ENCODE results near the gene MAPK7.

The MAPK7 gene

DNA sequence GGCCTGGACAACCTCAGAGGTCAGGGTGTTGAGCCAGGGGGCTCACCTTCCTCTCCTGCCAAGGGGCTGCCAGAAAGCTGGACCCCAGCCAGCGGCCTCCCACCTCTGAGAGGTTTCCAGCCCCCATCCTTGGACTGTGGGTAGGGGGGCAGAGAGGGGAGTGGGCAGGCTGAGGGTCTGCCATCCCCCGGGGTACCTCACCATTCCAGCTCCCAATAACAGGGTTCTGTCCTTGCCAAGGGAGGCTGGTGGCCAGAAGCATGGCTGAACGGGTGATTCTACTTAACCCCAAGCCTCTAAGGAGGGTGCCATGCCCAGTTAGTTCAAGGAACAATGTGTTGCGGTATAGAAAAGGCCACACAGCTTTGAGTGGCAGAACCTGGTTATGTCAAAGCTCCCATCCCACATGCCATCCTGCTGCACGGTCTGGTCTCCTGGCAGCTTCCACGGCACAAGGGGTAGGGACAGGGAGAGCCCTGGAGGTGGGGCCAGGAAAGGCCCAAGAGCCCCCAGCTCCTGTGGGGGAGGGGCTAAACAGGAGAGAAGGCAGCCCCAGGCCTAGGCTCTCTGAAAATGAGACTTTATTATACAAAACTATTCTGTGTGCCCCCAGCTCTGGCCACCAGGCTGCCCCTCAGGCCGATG is 35.6 kb upstream of the MAPK7 start:
- H3K4me3 ChIP-seq (replicated peaks in 1 of 2; ENCODE audit: low read depth in 2 of 2, low read length in 2 of 2): no peak overlapping the region
- TF ChIP-seq, protein P1, sequence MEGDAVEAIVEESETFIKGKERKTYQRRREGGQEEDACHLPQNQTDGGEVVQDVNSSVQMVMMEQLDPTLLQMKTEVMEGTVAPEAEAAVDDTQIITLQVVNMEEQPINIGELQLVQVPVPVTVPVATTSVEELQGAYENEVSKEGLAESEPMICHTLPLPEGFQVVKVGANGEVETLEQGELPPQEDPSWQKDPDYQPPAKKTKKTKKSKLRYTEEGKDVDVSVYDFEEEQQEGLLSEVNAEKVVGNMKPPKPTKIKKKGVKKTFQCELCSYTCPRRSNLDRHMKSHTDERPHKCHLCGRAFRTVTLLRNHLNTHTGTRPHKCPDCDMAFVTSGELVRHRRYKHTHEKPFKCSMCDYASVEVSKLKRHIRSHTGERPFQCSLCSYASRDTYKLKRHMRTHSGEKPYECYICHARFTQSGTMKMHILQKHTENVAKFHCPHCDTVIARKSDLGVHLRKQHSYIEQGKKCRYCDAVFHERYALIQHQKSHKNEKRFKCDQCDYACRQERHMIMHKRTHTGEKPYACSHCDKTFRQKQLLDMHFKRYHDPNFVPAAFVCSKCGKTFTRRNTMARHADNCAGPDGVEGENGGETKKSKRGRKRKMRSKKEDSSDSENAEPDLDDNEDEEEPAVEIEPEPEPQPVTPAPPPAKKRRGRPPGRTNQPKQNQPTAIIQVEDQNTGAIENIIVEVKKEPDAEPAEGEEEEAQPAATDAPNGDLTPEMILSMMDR (IDR thresholded peaks at IDR 0.05; ENCODE audit: low read depth, low read length): no peak
- no peak for DNase-seq (ENCODE audit: low read depth in 2 of 2)

DNA sequence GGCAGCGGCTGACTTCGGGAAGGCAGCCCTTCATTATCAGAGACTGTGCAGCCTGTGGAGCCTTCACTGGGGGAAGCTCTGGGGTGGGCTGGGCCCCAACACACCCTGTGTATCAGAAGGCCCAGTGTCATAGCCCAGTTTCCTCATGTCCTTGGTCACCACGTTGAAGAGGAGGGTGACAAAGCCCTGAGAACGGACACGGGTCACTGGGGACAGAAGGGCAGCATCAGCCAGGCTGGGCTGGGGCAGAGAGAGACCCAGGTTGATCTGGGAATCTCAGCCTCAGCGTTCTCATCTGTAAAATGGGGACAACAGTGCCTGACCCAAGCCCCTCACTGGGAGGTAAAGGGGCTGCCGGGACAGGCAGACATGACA is 35.1 kb upstream of the MAPK7 start:
- TF ChIP-seq, protein P1 (IDR thresholded peaks at IDR 0.05; ENCODE audit: low read depth, low read length): no peak
- no peak for DNase-seq (ENCODE audit: low read depth in 2 of 2)
- H3K4me3 ChIP-seq (replicated peaks in 1 of 2; ENCODE audit: low read depth in 2 of 2, low read length in 2 of 2): no peak overlapping the region

DNA sequence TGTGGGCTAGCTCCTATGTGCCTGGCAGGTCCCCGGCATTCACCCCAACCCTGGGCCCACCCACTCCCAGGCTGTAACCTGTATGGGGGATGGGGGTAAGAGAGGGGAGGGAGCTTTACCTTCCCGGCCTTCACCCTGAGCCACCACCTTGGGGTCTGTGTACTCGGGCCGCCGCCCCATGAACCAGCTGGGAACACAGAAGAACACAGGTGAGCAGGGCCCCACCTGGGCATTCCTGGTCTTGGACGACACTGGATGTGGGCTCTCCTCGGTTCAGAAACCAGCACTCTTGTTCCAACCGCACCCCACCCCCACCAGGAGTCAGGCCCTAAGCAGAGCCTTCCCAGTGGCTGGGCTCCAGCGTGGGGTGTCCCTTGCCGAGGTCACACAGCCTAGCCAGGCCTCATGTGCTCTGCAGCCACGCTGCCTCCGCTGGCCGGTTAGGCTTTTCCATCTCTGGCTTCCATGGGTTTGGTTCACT is 34.6 kb upstream of the MAPK7 start:
- TF ChIP-seq, protein P1 (IDR thresholded peaks at IDR 0.05; ENCODE audit: low read depth, low read length): no peak
- DNase-seq (ENCODE audit: low read depth in 2 of 2): no peak
- H3K4me3 ChIP-seq (replicated peaks in 1 of 2; ENCODE audit: low read depth in 2 of 2, low read length in 2 of 2): no peak overlapping the region

DNA sequence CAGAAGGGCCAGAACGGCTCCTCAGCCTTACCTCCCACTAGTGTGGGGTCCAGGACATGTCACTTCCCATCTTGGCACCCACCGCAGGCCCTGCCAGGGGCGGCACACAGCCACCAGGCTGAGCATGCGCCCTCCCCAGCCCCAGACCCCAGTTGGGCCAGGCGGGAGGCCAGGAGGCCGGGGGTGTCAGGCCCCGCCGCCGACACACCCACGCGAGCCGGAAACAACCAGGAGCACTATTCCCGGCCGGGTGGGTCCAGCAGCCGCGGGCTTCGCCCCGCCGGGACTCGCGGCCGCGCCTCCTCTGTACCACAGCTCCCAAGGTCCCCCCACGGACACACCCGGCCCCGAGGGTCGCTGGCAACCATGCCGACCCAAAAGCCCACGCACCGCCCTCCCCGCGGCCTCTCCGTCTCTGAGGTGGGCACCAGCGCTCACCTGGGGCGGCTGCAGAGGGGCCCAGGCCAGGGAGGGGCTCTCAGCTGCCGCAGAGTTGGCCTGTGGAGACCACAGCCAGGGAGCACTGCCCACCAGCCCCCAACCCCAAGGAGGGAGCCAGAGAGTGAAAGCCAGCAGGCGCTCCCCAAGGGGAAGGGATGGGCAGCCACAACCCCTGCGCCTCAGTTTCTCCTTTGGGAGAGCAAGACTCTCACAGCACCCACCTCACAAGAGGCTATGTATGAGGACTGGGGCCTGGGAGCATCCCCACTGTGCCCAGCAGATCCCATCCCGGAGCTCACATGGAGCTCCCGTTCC is 33.8 kb upstream of the MAPK7 start:
- H3K4me3 ChIP-seq (replicated peaks in 1 of 2; ENCODE audit: low read depth in 2 of 2, low read length in 2 of 2): no peak overlapping the region
- TF ChIP-seq, protein P1 (IDR thresholded peaks at IDR 0.05; ENCODE audit: low read depth, low read length): no peak
- DNase-seq (ENCODE audit: low read depth in 2 of 2): no peak

DNA sequence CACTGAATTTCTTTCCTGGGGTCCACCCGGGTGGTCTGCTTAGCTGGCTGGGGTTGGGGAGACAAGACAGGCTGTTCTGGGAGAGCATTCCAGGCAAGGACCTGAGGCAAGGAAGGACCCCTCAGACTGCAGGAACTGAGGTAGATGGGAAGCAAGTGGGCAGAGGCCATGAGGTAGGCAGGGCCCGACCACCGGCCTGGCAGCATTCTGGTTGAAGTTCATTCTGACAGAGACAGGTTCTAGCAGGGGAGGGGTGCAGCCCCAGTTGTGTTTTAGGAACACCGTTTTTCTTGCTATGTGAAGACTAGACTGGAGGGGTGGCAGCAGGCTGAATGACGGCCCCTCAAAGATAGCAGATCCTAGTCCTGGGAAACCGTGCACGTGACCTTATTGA is 33.2 kb upstream of the MAPK7 start:
- H3K4me3 ChIP-seq (replicated peaks in 1 of 2; ENCODE audit: low read depth in 2 of 2, low read length in 2 of 2): no peak overlapping the region
- DNase-seq (ENCODE audit: low read depth in 2 of 2): no peak
- TF ChIP-seq, protein P1 (IDR thresholded peaks at IDR 0.05; ENCODE audit: low read depth, low read length): no peak

DNA sequence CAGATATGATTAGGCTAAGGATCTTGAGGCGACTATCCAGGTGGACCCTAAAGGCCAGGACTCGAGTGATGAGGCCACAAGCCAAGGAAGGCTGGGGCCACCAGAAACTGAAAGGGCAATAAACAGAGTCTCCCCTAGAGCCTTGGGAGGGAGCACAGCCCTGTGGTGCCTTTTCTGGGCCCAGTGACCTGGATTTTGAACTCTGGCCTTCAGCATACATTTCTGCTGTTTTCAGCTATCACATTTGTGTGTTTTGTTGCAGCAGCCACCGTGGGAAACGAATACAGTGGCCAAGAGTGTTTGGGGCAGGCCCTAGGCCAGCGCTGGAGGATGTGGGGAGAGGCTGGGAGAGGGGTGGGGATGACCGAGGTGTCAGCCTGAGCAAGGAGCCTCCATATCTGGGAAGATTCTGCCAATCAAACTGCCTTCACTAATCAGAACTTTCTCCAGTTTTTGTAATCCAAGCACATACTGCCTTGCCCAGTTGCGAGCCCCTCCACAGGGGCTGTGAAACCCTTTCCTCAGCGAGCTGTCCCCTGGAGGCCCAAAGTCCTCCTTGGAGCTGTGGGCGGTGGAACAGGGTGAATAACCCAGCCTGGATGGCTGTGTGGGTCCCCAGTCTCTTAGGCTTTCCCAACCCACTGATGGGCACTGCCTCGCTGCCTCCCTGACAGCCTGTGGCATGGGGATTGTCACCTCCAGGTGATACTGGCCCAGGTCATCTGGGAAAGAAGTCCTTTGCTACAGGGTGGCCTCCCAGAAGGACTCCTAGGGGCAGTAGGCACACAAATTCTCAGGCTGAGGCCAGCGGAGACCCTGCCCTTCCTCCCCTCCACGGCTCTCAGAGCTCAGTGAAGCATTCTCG is 32.6 kb upstream of the MAPK7 start:
- TF ChIP-seq, protein P1 (IDR thresholded peaks at IDR 0.05; ENCODE audit: low read depth, low read length): no peak
- no peak for DNase-seq (ENCODE audit: low read depth in 2 of 2)
- no peak overlapping the region for H3K4me3 ChIP-seq (replicated peaks in 1 of 2; ENCODE audit: low read depth in 2 of 2, low read length in 2 of 2)
